ENCODE data around the gene EDN2.

EDN2 gene

GRCh38 chr1:41462680-41463004 is 21.8 kb downstream of the EDN2 start:
- Histone ChIP-seq H3K27ac (ENCODE audit: low read length) (no peak overlapping the region), H3K4me3 (ENCODE audit: low read length) (no peak overlapping the region), H3K9me3 (ENCODE audit: control insufficient read depth, insufficient read depth, low read length) (no peaks in the 10 kb centered on the region), H3K27me3 (ENCODE audit: control insufficient read depth, insufficient read depth, low read length) (no peaks in the 10 kb centered on the region), H3K36me3 (ENCODE audit: control insufficient read depth, insufficient read depth, low read length) (no peaks in the 10 kb centered on the region), H3K4me1 (ENCODE audit: control insufficient read depth, insufficient read depth, low read length) (no peaks in the 10 kb centered on the region)
- WGBS (ENCODE audit: insufficient coverage, insufficient read length), result no CpG with 5 or more reads among the region's 2 CpGs
- DNase-seq (ENCODE audit: low read depth, low spot score), result no peak

GRCh38 chr1:41461790-41462679 is 22.4 kb downstream of the EDN2 start:
- WGBS (ENCODE audit: insufficient coverage, insufficient read length), result no CpG with 5 or more reads among the region's 4 CpGs
- Histone ChIP-seq H3K9me3 (ENCODE audit: control insufficient read depth, insufficient read depth, low read length) (no peaks in the 10 kb centered on the region), H3K4me1 (ENCODE audit: control insufficient read depth, insufficient read depth, low read length) (no peaks in the 10 kb centered on the region), H3K27me3 (ENCODE audit: control insufficient read depth, insufficient read depth, low read length) (no peaks in the 10 kb centered on the region), H3K36me3 (ENCODE audit: control insufficient read depth, insufficient read depth, low read length) (no peaks in the 10 kb centered on the region), H3K4me3 (ENCODE audit: low read length) (no peak overlapping the region), H3K27ac (ENCODE audit: low read length) (no peak overlapping the region)
- no peak for DNase-seq (ENCODE audit: low read depth, low spot score)

- no peak for DNase-seq (ENCODE audit: low read depth, low spot score)
- H3K4me3 ChIP-seq (ENCODE audit: low read length), result no peak overlapping the region
- no CpG with 5 or more reads among the region's 10 CpGs for WGBS (ENCODE audit: insufficient coverage, insufficient read length)
- no peaks in the 10 kb centered on the region for H3K9me3 ChIP-seq (ENCODE audit: control insufficient read depth, insufficient read depth, low read length)
- no peak overlapping the region for H3K27ac ChIP-seq (ENCODE audit: low read length)
- no peaks in the 10 kb centered on the region for H3K36me3 ChIP-seq (ENCODE audit: control insufficient read depth, insufficient read depth, low read length)
- H3K27me3 ChIP-seq (ENCODE audit: control insufficient read depth, insufficient read depth, low read length), result no peaks in the 10 kb centered on the region; the same call in 1 of the 2 replicates
- H3K4me1 ChIP-seq (ENCODE audit: control insufficient read depth, insufficient read depth, low read length), result no peaks in the 10 kb centered on the region; the same call in 1 of the 2 replicates
Observed at GRCh38 chr1:41456847-41457540, 27.5 kb downstream of the EDN2 start.

GRCh38 chr1:41455479-41456332 is 28.8 kb downstream of the EDN2 start:
- DNase-seq (ENCODE audit: low read depth, low spot score), result no peak
- no CpG with 5 or more reads among the region's 8 CpGs for WGBS (ENCODE audit: insufficient coverage, insufficient read length)
- Histone ChIP-seq H3K27me3 (ENCODE audit: control insufficient read depth, insufficient read depth, low read length) (no peaks in the 10 kb centered on the region; the same call in 1 of the 2 replicates), H3K4me3 (ENCODE audit: low read length) (no peak overlapping the region), H3K9me3 (ENCODE audit: control insufficient read depth, insufficient read depth, low read length) (no peaks in the 10 kb centered on the region), H3K4me1 (ENCODE audit: control insufficient read depth, insufficient read depth, low read length) (no peaks in the 10 kb centered on the region; the same call in 1 of the 2 replicates), H3K27ac (ENCODE audit: low read length) (no peak overlapping the region), H3K36me3 (ENCODE audit: control insufficient read depth, insufficient read depth, low read length) (no peaks in the 10 kb centered on the region)

- WGBS (ENCODE audit: insufficient coverage, insufficient read length), result no CpG with 5 or more reads among the region's 6 CpGs
- H3K4me1 ChIP-seq (ENCODE audit: control insufficient read depth, insufficient read depth, low read length), result no peaks in the 10 kb centered on the region; the same call in 1 of the 2 replicates
- no peak overlapping the region for H3K4me3 ChIP-seq (ENCODE audit: low read length)
- no peaks in the 10 kb centered on the region for H3K36me3 ChIP-seq (ENCODE audit: control insufficient read depth, insufficient read depth, low read length)
- H3K27me3 ChIP-seq (ENCODE audit: control insufficient read depth, insufficient read depth, low read length), result no peaks in the 10 kb centered on the region; the same call in 1 of the 2 replicates
- H3K27ac ChIP-seq (ENCODE audit: low read length), result no peak overlapping the region
- H3K9me3 ChIP-seq (ENCODE audit: control insufficient read depth, insufficient read depth, low read length), result no peaks in the 10 kb centered on the region
- no peak for DNase-seq (ENCODE audit: low read depth, low spot score)
Observed at GRCh38 chr1:41454406-41454805, 30.1 kb downstream of the EDN2 start.

GRCh38 chr1:41452704-41453290 is 31.7 kb downstream of the EDN2 start:
- H3K27me3 ChIP-seq (ENCODE audit: control insufficient read depth, insufficient read depth, low read length), result no peaks in the 10 kb centered on the region; the same call in 1 of the 2 replicates
- H3K4me1 ChIP-seq (ENCODE audit: control insufficient read depth, insufficient read depth, low read length), result no peaks in the 10 kb centered on the region; the same call in 1 of the 2 replicates
- no peak for DNase-seq (ENCODE audit: low read depth, low spot score)
- H3K36me3 ChIP-seq (ENCODE audit: control insufficient read depth, insufficient read depth, low read length), result no peaks in the 10 kb centered on the region
- no peaks in the 10 kb centered on the region for H3K9me3 ChIP-seq (ENCODE audit: control insufficient read depth, insufficient read depth, low read length)
- H3K4me3 ChIP-seq (ENCODE audit: low read length), result no peak overlapping the region
- no CpG with 5 or more reads among the region's 11 CpGs for WGBS (ENCODE audit: insufficient coverage, insufficient read length)
- no peak overlapping the region for H3K27ac ChIP-seq (ENCODE audit: low read length)

- DNase-seq (ENCODE audit: low read depth, low spot score), result no peak
- Histone ChIP-seq H3K36me3 (ENCODE audit: control insufficient read depth, insufficient read depth, low read length) (no peaks in the 10 kb centered on the region), H3K27me3 (ENCODE audit: control insufficient read depth, insufficient read depth, low read length) (no peaks in the 10 kb centered on the region; the same call in 1 of the 2 replicates), H3K4me1 (ENCODE audit: control insufficient read depth, insufficient read depth, low read length) (no peaks in the 10 kb centered on the region; the same call in 1 of the 2 replicates), H3K4me3 (ENCODE audit: low read length) (no peak overlapping the region), H3K9me3 (ENCODE audit: control insufficient read depth, insufficient read depth, low read length) (no peaks in the 10 kb centered on the region), H3K27ac (ENCODE audit: low read length) (no peak overlapping the region)
- no CpG with 5 or more reads among the region's 9 CpGs for WGBS (ENCODE audit: insufficient coverage, insufficient read length)
Observed at GRCh38 chr1:41450747-41451285, 33.7 kb downstream of the EDN2 start.

- Histone ChIP-seq H3K27me3 (ENCODE audit: control insufficient read depth, insufficient read depth, low read length) (no peaks in the 10 kb centered on the region; the same call in 1 of the 2 replicates), H3K4me3 (ENCODE audit: low read length) (no peak overlapping the region), H3K27ac (ENCODE audit: low read length) (no peak overlapping the region), H3K9me3 (ENCODE audit: control insufficient read depth, insufficient read depth, low read length) (no peaks in the 10 kb centered on the region), H3K36me3 (ENCODE audit: control insufficient read depth, insufficient read depth, low read length) (no peaks in the 10 kb centered on the region), H3K4me1 (ENCODE audit: control insufficient read depth, insufficient read depth, low read length) (no peaks in the 10 kb centered on the region; the same call in 1 of the 2 replicates)
- no CpG with 5 or more reads among the region's 10 CpGs for WGBS (ENCODE audit: insufficient coverage, insufficient read length)
- DNase-seq (ENCODE audit: low read depth, low spot score), result no peak
Observed at GRCh38 chr1:41449326-41449921, 35.1 kb downstream of the EDN2 start.

- H3K27ac ChIP-seq (ENCODE audit: low read length), result no peak overlapping the region
- WGBS (ENCODE audit: insufficient coverage, insufficient read length), result no CpG with 5 or more reads among the region's 4 CpGs
- DNase-seq (ENCODE audit: low read depth, low spot score), result no peak
- no peaks in the 10 kb centered on the region; the same call in 1 of the 2 replicates for H3K9me3 ChIP-seq (ENCODE audit: control insufficient read depth, insufficient read depth, low read length)
- no peaks in the 10 kb centered on the region; the same call in 1 of the 2 replicates for H3K4me1 ChIP-seq (ENCODE audit: control insufficient read depth, insufficient read depth, low read length)
- no peaks in the 10 kb centered on the region for H3K36me3 ChIP-seq (ENCODE audit: control insufficient read depth, insufficient read depth, low read length)
- no peaks in the 10 kb centered on the region; the same call in 1 of the 2 replicates for H3K27me3 ChIP-seq (ENCODE audit: control insufficient read depth, insufficient read depth, low read length)
- no peak overlapping the region for H3K4me3 ChIP-seq (ENCODE audit: low read length)
Observed at GRCh38 chr1:41448821-41449220, 35.7 kb downstream of the EDN2 start.

All from iPS DF 6.9 (cell line).